Endothelial cell (in vitro differentiated cells): ENCODE results near the gene YPEL2. TPM values are rescaled to one million over a fixed set of nuclear protein-coding genes. Genes with fewer than 3 reads are reported as not detected.

ENCODE experiments used
- DNase-seq: peaks from one replicate; pipeline ENCODE4 v3.0.0; 2021; ENCODE audit warnings: low spot score
- H3K27ac Mint-ChIP-seq: one replicate; pipeline ENCODE4 v1.8.0; 2021; ENCODE audit warnings: mixed read lengths, inconsistent platforms; ENCODE audit not compliant: unreplicated experiment
- H3K27me3 Mint-ChIP-seq: one replicate; pipeline ENCODE4 v1.8.0; 2021; ENCODE audit warnings: mild to moderate bottlenecking, moderate library complexity, mixed read lengths, inconsistent platforms; ENCODE audit not compliant: unreplicated experiment
- H3K36me3 Mint-ChIP-seq: one replicate; pipeline ENCODE4 v1.8.0; 2021; ENCODE audit warnings: mild to moderate bottlenecking, low read depth, mixed read lengths, inconsistent platforms; ENCODE audit not compliant: unreplicated experiment
- H3K4me1 Mint-ChIP-seq: one replicate; pipeline ENCODE4 v1.8.0; 2021; ENCODE audit warnings: mild to moderate bottlenecking, mixed read lengths, inconsistent platforms; ENCODE audit not compliant: unreplicated experiment
- H3K4me3 Mint-ChIP-seq: one replicate; pipeline ENCODE4 v1.8.0; 2021; ENCODE audit warnings: mild to moderate bottlenecking, mixed read lengths, inconsistent platforms; ENCODE audit not compliant: unreplicated experiment
- H3K9me3 Mint-ChIP-seq: one replicate; pipeline ENCODE4 v1.8.0; 2021; ENCODE audit warnings: mixed read lengths, inconsistent platforms; ENCODE audit not compliant: unreplicated experiment
- total RNA-seq: library from RNA; stranded (reverse); fragmentation: NEBNext Ultra II Directional; extraction: Animal tissue kit (Norgen Biotek cat#: 25700); gene quantifications from one replicate; pipeline ENCODE4 v1.2.1, GENCODE V29; 2021; ENCODE audit not compliant: unreplicated experiment
- TF ChIP-seq, protein P1 (sequence below): fragments of 200-600 bp; sonication (generic); IDR thresholded peaks from one replicate; pipeline ENCODE4 v1.5.0; 2021; ENCODE audit warnings: antibody characterized with exemption; ENCODE audit not compliant: unreplicated experiment

Gene YPEL2
- total RNA-seq, 1 donor from 2014 or later, result 16.7 TPM

DNA sequence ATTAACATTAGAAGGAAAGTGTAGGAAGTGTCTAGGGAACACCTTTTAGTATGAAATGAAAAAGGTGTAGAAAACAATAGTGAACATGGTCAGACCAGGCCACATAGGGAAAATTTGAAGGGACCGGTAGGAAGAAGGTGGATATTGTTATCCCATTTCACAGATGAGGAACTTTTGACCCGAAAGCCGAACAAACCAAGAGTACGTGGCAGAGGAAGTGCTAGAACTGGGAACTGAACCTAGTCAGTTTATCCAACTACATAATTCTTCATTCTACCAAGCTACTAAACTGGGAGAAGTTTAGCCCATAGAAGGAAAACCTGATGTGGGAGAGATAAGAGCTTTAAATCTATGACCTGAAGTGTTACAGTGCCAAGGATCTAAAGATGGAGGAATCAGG lies 43.2 kb downstream of the YPEL2 start:
- Mint-ChIP-seq H3K4me3 (no peak overlapping the region), H3K4me1 (peaks cover 39% of the 10 kb centered on the region), H3K9me3 (no peaks in the 10 kb centered on the region), H3K27ac (no peak overlapping the region), H3K27me3 (peaks cover 2% of the 10 kb centered on the region), H3K36me3 (peaks cover 4% of the 10 kb centered on the region)
- TF ChIP-seq, protein P1, sequence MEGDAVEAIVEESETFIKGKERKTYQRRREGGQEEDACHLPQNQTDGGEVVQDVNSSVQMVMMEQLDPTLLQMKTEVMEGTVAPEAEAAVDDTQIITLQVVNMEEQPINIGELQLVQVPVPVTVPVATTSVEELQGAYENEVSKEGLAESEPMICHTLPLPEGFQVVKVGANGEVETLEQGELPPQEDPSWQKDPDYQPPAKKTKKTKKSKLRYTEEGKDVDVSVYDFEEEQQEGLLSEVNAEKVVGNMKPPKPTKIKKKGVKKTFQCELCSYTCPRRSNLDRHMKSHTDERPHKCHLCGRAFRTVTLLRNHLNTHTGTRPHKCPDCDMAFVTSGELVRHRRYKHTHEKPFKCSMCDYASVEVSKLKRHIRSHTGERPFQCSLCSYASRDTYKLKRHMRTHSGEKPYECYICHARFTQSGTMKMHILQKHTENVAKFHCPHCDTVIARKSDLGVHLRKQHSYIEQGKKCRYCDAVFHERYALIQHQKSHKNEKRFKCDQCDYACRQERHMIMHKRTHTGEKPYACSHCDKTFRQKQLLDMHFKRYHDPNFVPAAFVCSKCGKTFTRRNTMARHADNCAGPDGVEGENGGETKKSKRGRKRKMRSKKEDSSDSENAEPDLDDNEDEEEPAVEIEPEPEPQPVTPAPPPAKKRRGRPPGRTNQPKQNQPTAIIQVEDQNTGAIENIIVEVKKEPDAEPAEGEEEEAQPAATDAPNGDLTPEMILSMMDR, result no peak
- no peak for DNase-seq

DNA sequence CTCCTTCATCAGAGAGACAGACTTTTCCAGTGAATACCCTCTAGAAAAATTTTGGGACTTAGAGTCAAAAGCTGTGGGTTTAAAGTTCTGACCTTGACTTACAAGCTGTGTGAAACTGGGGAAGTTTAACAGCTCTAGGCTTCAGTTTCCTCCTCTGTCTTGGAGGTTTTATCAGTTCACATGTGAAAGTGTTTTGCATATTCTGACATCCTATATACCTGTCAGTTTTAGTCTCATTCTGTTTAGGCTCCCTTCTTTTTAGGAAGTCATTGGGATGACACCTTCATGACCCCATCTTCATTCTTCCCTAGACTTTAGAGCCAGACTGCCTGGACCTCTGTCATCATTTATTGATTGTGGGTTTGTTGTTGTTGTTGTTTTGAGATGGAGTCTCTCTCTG lies 44.4 kb downstream of the YPEL2 start:
- TF ChIP-seq, protein P1, result no peak
- peaks cover 34% of the 10 kb centered on the region for H3K4me1 Mint-ChIP-seq
- peaks cover 2% of the 10 kb centered on the region for H3K27me3 Mint-ChIP-seq
- H3K4me3 Mint-ChIP-seq, result no peak overlapping the region
- DNase-seq, result no peak
- no peaks in the 10 kb centered on the region for H3K9me3 Mint-ChIP-seq
- H3K27ac Mint-ChIP-seq, result no peak overlapping the region
- H3K36me3 Mint-ChIP-seq, result peaks cover 4% of the 10 kb centered on the region

DNA sequence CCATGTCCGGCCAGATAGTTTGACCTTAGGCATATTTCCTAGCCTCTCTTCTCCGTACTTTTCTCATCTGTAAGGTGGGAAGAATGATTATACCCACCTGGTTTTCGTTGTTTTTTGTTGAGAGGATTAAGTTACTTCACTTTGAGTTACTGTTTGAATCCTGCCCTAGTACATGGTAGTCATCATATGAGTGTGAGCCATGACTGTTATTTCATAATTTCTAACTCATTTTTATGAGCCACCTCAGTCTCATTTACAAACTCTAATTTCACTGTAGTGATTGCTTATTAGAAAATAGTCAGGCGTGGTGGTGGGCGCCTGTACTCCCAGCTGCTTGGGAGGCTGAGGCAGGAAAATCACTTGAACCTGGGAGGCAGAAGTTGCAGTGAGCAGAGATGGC lies 45.1 kb downstream of the YPEL2 start:
- TF ChIP-seq, protein P1, result no peak
- peaks cover 2% of the 10 kb centered on the region for H3K27me3 Mint-ChIP-seq
- no peaks in the 10 kb centered on the region for H3K9me3 Mint-ChIP-seq
- DNase-seq, result no peak
- H3K4me3 Mint-ChIP-seq, result no peak overlapping the region
- H3K4me1 Mint-ChIP-seq, result peaks cover 31% of the 10 kb centered on the region
- peaks cover 4% of the 10 kb centered on the region for H3K36me3 Mint-ChIP-seq
- H3K27ac Mint-ChIP-seq, result no peak overlapping the region

DNA sequence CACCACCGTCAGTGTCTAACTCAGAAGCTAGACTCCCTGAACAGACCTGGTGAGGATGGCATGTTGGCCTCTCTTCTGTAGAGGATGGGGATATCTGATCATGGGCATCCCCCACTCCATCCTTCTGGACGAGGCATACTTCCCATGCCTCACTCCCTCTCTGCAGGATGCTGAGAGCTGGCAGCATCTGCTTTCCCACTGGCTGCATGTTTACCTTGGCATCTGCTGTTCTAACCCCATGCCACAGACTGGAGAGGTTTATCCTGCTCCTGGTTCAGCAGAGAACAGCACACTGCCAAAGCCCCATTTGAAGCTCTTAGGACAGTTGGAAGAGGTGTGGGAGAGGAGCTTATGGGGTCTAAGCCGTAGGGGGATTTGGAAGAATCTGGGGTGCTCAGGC lies 46.0 kb downstream of the YPEL2 start:
- TF ChIP-seq, protein P1, result no peak
- H3K27me3 Mint-ChIP-seq, result peaks cover 5% of the 10 kb centered on the region
- DNase-seq, result no peak
- H3K4me1 Mint-ChIP-seq, result peaks cover 25% of the 10 kb centered on the region
- H3K4me3 Mint-ChIP-seq, result no peak overlapping the region
- H3K36me3 Mint-ChIP-seq, result peaks cover 4% of the 10 kb centered on the region
- no peak overlapping the region for H3K27ac Mint-ChIP-seq
- H3K9me3 Mint-ChIP-seq, result no peaks in the 10 kb centered on the region

DNA sequence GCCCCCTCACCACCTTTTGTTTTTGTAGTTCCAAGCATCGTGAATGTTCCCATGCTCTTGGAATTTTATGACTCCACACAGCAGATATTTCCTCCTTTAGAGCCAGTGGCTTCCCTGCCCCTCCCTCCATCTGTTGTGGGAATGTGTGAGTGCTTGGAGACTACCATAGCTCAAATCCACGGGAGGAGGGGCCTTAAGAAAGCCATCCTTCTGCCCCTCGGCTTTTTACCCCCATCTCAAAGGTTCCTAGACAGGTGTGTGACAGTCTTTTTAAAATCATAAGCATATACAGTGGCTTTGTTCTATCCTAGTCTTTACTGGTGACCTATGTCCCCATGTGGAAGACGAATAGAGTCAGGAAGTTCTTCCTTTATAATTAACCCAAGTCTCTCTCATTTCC lies 47.2 kb downstream of the YPEL2 start:
- H3K4me1 Mint-ChIP-seq, result peaks cover 16% of the 10 kb centered on the region
- H3K36me3 Mint-ChIP-seq, result no peaks in the 10 kb centered on the region
- H3K4me3 Mint-ChIP-seq, result no peak overlapping the region
- H3K27me3 Mint-ChIP-seq, result peaks cover 2% of the 10 kb centered on the region
- no peak for DNase-seq
- TF ChIP-seq, protein P1, result no peak
- no peaks in the 10 kb centered on the region for H3K9me3 Mint-ChIP-seq
- H3K27ac Mint-ChIP-seq, result peak overlapping the region; percentile 64
